ENCODE data around the gene BCAS1.
"Not testable (repeated sequence)": the region's sequence is repeated elsewhere in the genome, so short reads cannot be mapped to it uniquely, and the experiment has no call there.

The BCAS1 gene

DNA sequence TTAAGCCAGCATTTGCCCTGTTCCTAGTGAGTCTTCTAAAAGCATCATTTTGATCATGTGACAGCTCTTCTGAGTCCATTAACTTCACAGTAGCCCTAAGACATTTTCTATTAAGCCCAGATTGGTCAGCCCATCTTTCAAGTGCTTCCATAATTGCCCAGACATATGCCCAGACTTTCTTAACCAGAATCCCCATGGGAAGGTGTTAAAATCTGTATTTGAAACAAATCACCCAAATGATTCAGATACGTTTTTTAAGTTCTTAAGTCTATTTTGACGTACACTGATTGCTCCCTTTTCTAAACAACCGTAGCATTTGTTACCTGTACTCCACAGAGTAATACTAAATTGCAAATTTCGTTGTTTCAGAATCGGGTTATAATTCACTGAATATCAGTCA, 89.3 kb downstream of the BCAS1 start:
- TF ChIP-seq GATA1 (IDR thresholded peaks at IDR 0.05; ENCODE audit: low read depth, low read length) (no peak), POLR2A (IDR thresholded peaks at IDR 0.05; ENCODE audit: low read length) (no peak)
- no peak for DNase-seq

DNA sequence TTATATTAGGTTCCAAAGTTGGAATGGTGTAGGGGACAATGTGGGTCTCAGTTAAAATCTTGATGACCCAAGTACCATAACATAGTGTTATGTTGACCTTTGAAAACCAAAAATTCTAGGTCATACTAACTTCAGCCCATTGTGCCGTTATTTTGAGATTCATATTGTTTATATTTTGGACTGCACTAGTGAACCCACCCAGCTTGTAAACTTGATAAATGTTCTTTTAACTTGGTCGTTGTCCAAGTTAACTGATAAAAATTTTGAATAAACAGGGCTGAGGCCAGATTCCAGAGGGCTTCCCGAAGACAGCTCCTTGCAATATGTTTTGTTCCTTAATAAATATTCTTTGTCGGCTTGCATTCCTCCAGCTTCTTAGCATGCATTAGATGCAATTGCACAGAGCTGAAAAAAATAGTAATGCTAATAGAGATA, 90.3 kb downstream of the BCAS1 start:
- TF ChIP-seq POLR2A (IDR thresholded peaks at IDR 0.05; ENCODE audit: low read length) (no peak), GATA1 (IDR thresholded peaks at IDR 0.05; ENCODE audit: low read depth, low read length) (no peak)
- DNase-seq, result no peak

DNA sequence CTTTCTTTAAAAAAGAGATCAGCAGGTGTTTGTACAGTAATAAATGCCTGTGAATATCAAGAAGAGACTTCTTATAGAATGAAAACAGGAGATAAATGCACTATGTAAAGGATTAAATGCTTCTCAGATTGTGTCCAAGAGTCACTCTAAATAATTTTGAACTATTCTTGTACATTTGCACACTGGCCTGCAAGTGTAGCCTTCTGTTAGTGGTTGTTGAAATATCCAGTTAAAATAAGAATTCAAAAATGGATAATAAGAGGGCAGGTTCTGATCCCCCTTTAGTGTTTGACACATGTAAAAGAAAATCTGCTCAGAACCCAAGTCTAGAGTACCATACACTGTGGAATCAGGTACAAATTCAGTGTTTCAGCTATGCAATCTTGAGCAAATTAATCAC, 91.9 kb downstream of the BCAS1 start:
- no peak for DNase-seq
- no peak for TF ChIP-seq GATA1 (IDR thresholded peaks at IDR 0.05; ENCODE audit: low read depth, low read length)
- TF ChIP-seq POLR2A (IDR thresholded peaks at IDR 0.05; ENCODE audit: low read length), result no peak

DNA sequence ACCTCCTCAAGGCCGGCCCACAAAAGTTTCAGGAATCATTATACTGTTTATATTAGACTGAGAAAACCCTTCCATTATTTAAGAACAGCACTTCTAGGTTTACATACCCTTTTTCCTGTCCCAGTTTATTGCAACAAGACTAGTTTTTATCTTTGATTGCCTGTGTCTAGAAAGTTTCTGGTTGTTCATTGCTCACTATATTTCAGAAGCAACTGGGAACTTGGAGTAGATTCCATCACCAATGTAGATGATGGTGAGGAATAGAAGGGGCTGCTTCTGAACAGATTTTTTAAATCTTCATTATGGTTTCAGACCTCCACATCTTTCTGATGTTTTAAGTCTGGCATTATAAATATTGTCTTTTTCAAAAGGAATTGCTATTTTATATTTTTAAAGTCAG, 93.0 kb downstream of the BCAS1 start:
- no peak for DNase-seq
- TF ChIP-seq POLR2A (IDR thresholded peaks at IDR 0.05; ENCODE audit: low read length), result no peak
- TF ChIP-seq GATA1 (IDR thresholded peaks at IDR 0.05; ENCODE audit: low read depth, low read length), result no peak

DNA sequence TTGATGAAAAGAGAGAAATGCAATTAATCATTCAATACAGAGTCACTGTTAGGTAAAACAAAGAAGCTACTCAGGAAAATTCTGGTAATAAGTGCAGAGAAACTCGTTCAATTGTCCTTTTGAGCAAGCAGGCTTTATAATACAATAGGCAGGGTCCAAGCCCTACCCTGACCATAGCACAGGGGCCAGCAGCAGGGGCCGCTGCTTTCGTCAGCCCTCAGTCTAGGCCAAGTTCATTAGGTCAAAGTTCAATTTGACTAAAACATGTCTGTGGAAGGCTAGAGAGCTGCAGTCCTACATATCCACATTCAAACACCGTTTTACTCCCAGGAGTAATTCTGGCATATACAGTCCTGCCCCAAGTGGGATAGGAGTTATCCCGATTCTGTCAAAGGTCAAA, 94.6 kb downstream of the BCAS1 start:
- DNase-seq, result no peak
- TF ChIP-seq GATA1 (IDR thresholded peaks at IDR 0.05; ENCODE audit: low read depth, low read length) (no peak), POLR2A (IDR thresholded peaks at IDR 0.05; ENCODE audit: low read length) (no peak)

DNA sequence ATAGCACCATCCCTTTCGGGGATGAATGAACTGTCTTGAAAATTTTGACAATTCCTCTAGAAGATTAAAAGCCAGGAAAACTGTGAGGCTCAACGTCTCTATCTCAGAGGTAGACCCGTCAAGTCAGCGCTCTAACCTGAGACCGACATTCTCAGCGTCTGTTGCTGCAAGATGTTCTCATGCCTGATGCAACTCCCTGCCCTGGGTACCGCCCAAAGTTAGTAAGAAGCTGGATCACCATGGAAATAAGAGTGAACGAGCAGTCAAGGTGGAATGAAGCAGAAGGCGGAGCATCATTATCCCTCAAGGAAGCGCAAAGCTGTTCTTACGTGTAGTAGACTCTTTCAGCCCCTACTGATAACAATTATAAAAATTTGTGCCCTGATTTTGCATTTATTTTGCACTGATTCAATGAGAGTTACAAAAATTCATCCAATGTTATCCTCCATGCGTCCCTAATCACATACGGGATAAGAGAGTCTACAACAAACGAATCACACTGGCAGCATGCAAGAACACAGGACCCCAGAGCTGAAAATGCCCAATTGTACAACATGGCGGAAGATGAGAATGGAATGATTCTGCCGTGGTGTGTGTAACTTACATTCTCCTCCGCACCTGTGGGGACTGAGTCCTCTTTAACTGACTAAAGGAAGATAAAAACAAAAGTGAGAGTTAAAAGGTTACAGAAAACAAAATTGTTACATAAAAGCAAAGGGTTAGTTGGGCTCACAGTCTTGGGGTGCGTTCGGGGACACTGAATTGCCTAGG, 95.4 kb downstream of the BCAS1 start:
- no peak for DNase-seq
- TF ChIP-seq GATA1 (IDR thresholded peaks at IDR 0.05; ENCODE audit: low read depth, low read length) (no peak), POLR2A (IDR thresholded peaks at IDR 0.05; ENCODE audit: low read length) (no peak)

DNA sequence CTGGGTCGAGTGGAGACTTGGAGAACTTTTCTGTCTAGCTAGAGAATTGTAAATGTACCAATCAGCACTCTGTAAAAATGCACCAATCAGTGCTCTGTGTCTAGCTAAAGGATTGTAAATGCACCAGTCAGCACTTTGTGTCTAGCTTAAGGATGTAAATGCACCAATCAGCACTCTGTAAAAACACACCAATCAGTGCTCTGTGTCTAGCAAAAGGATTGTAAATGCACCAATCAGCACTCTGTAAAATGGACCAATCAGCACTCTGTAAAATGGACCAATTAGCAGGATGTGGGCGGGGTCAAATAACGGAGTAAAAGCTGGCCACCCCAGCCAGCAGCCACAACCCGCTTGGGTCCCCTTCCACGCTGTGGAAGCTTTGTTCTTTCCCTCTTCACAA, 96.5 kb downstream of the BCAS1 start:
- not testable (repeated sequence) for DNase-seq

DNA sequence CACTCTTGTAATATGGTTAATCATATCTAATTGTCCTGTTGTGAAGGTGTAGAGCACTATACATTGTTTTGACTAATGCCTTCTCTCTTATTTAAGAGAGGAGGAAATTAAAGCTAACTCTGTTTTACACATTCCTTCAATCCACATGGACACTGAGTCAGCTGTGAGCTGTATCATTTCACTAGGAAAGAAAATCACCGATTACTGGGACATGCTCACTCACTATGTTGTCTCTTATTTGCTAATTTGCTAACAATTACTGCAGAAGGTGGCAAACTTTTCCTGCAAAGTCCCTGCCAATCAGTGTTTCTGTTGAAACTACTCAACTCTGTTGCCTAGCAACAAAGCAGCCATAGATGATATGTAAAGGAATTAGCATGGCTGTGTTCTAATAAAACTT, 98.2 kb downstream of the BCAS1 start:
- DNase-seq, result no peak

DNA sequence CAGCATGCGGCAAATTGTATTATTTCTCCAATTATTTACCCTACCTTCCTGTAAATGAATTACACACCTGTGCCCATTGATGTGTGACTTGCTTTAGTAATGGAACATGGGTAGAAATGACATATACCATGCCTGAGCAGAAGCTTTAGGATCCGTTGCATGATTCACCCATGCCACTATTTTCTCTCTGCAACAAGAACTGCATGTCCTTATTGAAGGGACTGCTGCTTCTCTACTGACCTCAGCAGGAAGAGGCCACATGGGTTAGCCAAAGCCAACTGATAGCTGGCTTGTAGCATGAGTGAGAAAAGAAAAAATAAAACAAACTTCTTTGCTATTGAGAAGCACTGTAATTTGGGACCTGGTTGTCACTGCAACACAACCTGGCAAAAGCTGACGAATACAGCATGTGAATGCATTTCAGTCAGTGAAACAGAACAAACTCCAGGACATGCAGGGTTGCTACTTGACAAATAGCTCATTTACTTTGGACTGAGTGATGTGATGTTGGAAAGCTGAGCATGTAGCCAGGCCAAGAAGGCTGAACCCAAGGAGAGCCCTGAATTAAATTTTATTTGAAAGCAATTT, 99.2 kb downstream of the BCAS1 start:
- DNase-seq, result no peak
- TF ChIP-seq GATA1 (IDR thresholded peaks at IDR 0.05; ENCODE audit: low read depth, low read length), result no peak

More for the DNA sequence above, 98.2 kb downstream of the BCAS1 start:
- no peak for TF ChIP-seq POLR2A (IDR thresholded peaks at IDR 0.05; ENCODE audit: low read length)
- no peak for TF ChIP-seq GATA1 (IDR thresholded peaks at IDR 0.05; ENCODE audit: low read depth, low read length)

DNA sequence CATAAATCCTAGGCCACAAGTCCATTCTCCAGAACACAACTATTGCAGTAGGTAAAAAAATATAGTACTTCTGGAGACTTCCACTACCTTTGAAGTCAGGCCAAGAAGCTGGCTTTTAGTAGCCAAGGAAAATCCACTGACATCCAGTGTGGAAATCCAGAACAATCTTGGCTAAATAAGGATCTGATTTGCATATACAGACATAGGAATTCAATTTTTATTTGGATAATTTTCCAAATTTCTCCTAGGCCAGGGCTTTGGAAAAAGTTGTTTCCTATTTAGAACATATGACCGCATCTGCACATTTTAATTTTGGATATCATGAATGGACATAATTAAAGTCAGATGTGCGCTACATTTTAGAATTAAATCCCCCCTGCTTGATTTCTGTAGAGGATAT, 100.2 kb downstream of the BCAS1 start:
- TF ChIP-seq GATA1 (IDR thresholded peaks at IDR 0.05; ENCODE audit: low read depth, low read length), result no peak
- no peak for TF ChIP-seq POLR2A (IDR thresholded peaks at IDR 0.05; ENCODE audit: low read length)
- DNase-seq, result no peak

DNA sequence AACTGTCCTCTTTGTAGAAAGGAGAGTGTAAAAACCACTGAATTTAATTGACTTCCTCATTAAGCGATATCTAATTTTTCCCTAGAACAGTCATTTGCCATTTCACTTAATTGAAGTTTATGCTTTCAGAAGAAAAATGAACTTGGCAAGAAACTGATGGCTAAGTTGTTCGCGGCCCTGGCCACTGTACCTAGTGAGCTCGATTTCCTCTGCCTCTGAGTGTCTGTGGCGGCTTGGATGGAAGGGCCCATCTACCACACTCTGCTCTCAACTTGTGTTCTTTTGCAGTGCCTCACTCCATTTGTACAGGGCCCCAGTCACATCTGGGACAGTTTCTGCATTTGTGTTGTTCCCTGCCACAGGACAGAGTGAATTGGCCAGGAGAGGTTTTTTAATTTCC, 102.9 kb downstream of the BCAS1 start:
- DNase-seq, result no peak
- no peak for TF ChIP-seq GATA1 (IDR thresholded peaks at IDR 0.05; ENCODE audit: low read depth, low read length)
- TF ChIP-seq POLR2A (IDR thresholded peaks at IDR 0.05; ENCODE audit: low read length), result no peak

DNA sequence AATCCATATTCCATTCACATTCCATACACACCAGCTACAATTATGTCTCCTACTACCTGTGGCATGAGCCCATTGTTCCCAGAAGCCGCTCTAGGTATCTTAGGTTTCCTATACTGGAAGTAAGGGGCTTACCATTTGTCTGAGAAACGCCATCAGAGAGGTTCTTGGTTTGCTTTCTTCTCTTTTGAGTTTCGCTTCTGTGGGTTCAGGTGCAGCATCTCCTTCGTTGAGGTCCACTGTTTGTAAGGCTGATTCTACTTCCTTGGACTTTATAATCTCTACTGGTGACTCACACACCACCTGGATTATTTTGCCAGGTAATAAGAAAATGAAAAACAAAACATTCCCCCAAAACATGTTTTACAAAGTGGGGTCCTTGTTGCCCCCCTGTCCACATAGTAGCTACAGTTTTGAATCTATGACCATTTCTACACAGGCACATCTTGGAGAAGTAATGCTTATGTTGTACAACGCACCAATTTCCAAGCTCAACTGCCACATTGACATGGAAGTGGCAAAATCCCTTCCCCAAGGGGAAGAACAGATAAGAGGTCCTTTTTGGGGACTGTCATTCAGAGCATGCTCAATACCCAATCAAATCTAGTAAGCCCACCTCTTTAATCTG, 103.5 kb downstream of the BCAS1 start:
- no peak for DNase-seq
- no peak for TF ChIP-seq POLR2A (IDR thresholded peaks at IDR 0.05; ENCODE audit: low read length)
- TF ChIP-seq GATA1 (IDR thresholded peaks at IDR 0.05; ENCODE audit: low read depth, low read length), result no peak

DNA sequence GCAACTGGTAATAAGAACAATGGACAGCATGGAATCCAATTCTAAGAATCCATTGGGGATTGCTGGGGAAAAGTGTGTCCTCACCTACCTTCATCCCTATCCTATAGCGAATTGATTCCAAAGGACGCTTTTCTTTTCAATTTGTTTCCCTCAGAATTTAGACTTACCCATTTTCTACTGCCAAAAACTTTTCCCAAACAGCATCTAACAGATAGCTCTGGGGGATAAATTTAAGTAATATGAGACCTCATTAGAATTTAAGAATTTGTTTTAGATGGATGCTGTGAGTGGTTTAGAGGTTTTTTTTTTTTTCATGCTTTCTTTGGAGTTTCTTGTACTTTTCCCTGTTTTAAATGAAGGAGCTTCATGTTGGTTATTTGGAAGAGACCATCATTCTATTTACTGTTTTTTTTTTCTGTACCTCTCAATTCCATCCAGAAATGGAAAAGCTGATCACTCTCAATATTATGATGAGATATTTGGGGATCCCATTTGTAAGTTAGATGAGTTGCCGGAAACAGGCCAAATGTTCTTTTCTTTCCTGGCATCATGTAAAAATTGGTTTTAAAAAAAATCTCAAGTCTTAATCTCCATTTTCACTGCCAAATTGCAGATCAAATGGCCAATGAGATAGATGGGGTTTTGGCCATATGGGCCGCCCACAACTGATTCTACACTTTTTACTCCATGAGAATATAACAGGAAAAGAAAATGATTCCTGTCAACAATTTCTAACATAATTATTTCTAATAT, 105.7 kb downstream of the BCAS1 start:
- TF ChIP-seq POLR2A (IDR thresholded peaks at IDR 0.05; ENCODE audit: low read length) (no peak), GATA1 (IDR thresholded peaks at IDR 0.05; ENCODE audit: low read depth, low read length) (no peak)
- DNase-seq, result no peak

DNA sequence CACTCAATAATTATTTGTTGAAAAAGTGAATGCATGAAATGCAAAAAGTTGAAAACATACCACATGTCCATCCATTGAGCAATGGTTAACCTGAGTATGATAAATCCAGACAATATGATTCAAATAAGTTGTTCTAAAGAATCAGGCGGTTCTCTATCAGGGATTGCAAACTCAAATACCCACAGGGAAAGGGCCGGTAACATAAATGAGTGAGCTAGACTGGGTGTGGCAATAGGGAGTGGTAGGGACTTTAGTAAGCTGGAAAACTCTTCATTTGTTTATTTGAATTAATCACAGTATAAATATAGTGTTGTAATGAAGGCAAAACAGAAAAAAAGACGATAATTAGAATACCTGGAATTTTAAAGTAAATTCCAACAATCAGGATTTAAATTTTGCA, 106.3 kb downstream of the BCAS1 start:
- TF ChIP-seq POLR2A (IDR thresholded peaks at IDR 0.05; ENCODE audit: low read length), result no peak
- no peak for TF ChIP-seq GATA1 (IDR thresholded peaks at IDR 0.05; ENCODE audit: low read depth, low read length)
- no peak for DNase-seq

Measured in erythroblast (primary cell).